ENCODE data around the gene PLSCR4. TPM values are rescaled to one million over a fixed set of nuclear protein-coding genes. Genes with fewer than 3 reads are reported as not detected.

Gene PLSCR4
- total RNA-seq, 1 donor from 2014 or later = not detected

GRCh38 chr3:146177519-146177918 is 73.4 kb downstream of the PLSCR4 start:
- no peaks in the 10 kb centered on the region for H3K4me1 Mint-ChIP-seq (ENCODE audit: low read depth)
- no peak for DNase-seq (ENCODE audit: low spot score)
- H3K4me3 Mint-ChIP-seq (ENCODE audit: low read depth) = no peak overlapping the region
- H3K9me3 Mint-ChIP-seq = no peaks in the 10 kb centered on the region
- H3K27ac Mint-ChIP-seq = no peak overlapping the region
- intact Hi-C loops (cut with micrococcal nuclease) = no loop called here
- no peaks in the 10 kb centered on the region for H3K27me3 Mint-ChIP-seq (ENCODE audit: low read depth)
- no peaks in the 10 kb centered on the region for H3K36me3 Mint-ChIP-seq (ENCODE audit: low read depth)

- no peaks in the 10 kb centered on the region for H3K36me3 Mint-ChIP-seq (ENCODE audit: low read depth)
- no peaks in the 10 kb centered on the region for H3K9me3 Mint-ChIP-seq
- no peak overlapping the region for H3K27ac Mint-ChIP-seq
- no peak overlapping the region for H3K4me3 Mint-ChIP-seq (ENCODE audit: low read depth)
- no peak for DNase-seq (ENCODE audit: low spot score)
- H3K27me3 Mint-ChIP-seq (ENCODE audit: low read depth) = no peaks in the 10 kb centered on the region
- no peaks in the 10 kb centered on the region for H3K4me1 Mint-ChIP-seq (ENCODE audit: low read depth)
- intact Hi-C loops (cut with micrococcal nuclease) = no loop called here
Observed at GRCh38 chr3:146177072-146177471, 73.8 kb downstream of the PLSCR4 start.

- Mint-ChIP-seq H3K4me1 (ENCODE audit: low read depth) (no peaks in the 10 kb centered on the region), H3K27ac (no peak overlapping the region), H3K27me3 (ENCODE audit: low read depth) (peaks cover 2% of the 10 kb centered on the region), H3K4me3 (ENCODE audit: low read depth) (no peak overlapping the region), H3K9me3 (no peaks in the 10 kb centered on the region), H3K36me3 (ENCODE audit: low read depth) (no peaks in the 10 kb centered on the region)
- DNase-seq (ENCODE audit: low spot score) = no peak
- intact Hi-C loops (cut with micrococcal nuclease) = no loop called here
Observed at GRCh38 chr3:146172586-146172985, 78.3 kb downstream of the PLSCR4 start.

GRCh38 chr3:146170591-146170990 is 80.3 kb downstream of the PLSCR4 start:
- no peak overlapping the region for H3K4me3 Mint-ChIP-seq (ENCODE audit: low read depth)
- peaks cover 2% of the 10 kb centered on the region for H3K27me3 Mint-ChIP-seq (ENCODE audit: low read depth)
- no peak overlapping the region for H3K27ac Mint-ChIP-seq
- no peaks in the 10 kb centered on the region for H3K4me1 Mint-ChIP-seq (ENCODE audit: low read depth)
- H3K9me3 Mint-ChIP-seq = no peaks in the 10 kb centered on the region
- intact Hi-C loops (cut with micrococcal nuclease) = no loop called here
- no peak for DNase-seq (ENCODE audit: low spot score)
- H3K36me3 Mint-ChIP-seq (ENCODE audit: low read depth) = no peaks in the 10 kb centered on the region

GRCh38 chr3:146169891-146170290 is 81.0 kb downstream of the PLSCR4 start:
- H3K4me1 Mint-ChIP-seq (ENCODE audit: low read depth) = no peaks in the 10 kb centered on the region
- no peak overlapping the region for H3K4me3 Mint-ChIP-seq (ENCODE audit: low read depth)
- intact Hi-C loops (cut with micrococcal nuclease) = no loop called here

GRCh38 chr3:146166826-146167225 is 84.1 kb downstream of the PLSCR4 start:
- DNase-seq (ENCODE audit: low spot score) = no peak
- Mint-ChIP-seq H3K36me3 (ENCODE audit: low read depth) (no peaks in the 10 kb centered on the region), H3K4me1 (ENCODE audit: low read depth) (peaks cover 4% of the 10 kb centered on the region), H3K27me3 (ENCODE audit: low read depth) (peaks cover 31% of the 10 kb centered on the region), H3K4me3 (ENCODE audit: low read depth) (no peak overlapping the region), H3K27ac (no peak overlapping the region), H3K9me3 (no peaks in the 10 kb centered on the region)
- intact Hi-C loops (cut with micrococcal nuclease) = no loop called here

More at GRCh38 chr3:146169891-146170290, 81.0 kb downstream of the PLSCR4 start:
- no peaks in the 10 kb centered on the region for H3K9me3 Mint-ChIP-seq
- peaks cover 8% of the 10 kb centered on the region for H3K27me3 Mint-ChIP-seq (ENCODE audit: low read depth)
- no peak for DNase-seq (ENCODE audit: low spot score)
- H3K27ac Mint-ChIP-seq = no peak overlapping the region
- no peaks in the 10 kb centered on the region for H3K36me3 Mint-ChIP-seq (ENCODE audit: low read depth)

- H3K4me1 Mint-ChIP-seq (ENCODE audit: low read depth) = peaks cover 7% of the 10 kb centered on the region
Observed at GRCh38 chr3:146166415-146166821, 84.5 kb downstream of the PLSCR4 start.

GRCh38 chr3:146165877-146166276 is 85.0 kb downstream of the PLSCR4 start:
- Mint-ChIP-seq H3K27ac (no peak overlapping the region), H3K4me3 (ENCODE audit: low read depth) (no peak overlapping the region), H3K4me1 (ENCODE audit: low read depth) (peaks cover 7% of the 10 kb centered on the region), H3K36me3 (ENCODE audit: low read depth) (no peaks in the 10 kb centered on the region), H3K9me3 (no peaks in the 10 kb centered on the region), H3K27me3 (ENCODE audit: low read depth) (peaks cover 36% of the 10 kb centered on the region)
- no peak for DNase-seq (ENCODE audit: low spot score)
- intact Hi-C loops (cut with micrococcal nuclease) = no loop called here

More at GRCh38 chr3:146166415-146166821, 84.5 kb downstream of the PLSCR4 start:
- Mint-ChIP-seq H3K36me3 (ENCODE audit: low read depth) (no peaks in the 10 kb centered on the region), H3K4me3 (ENCODE audit: low read depth) (no peak overlapping the region), H3K27ac (no peak overlapping the region), H3K27me3 (ENCODE audit: low read depth) (peaks cover 35% of the 10 kb centered on the region), H3K9me3 (no peaks in the 10 kb centered on the region)
- DNase-seq (ENCODE audit: low spot score) = no peak
- intact Hi-C loops (cut with micrococcal nuclease) = no loop called here

GRCh38 chr3:146164971-146165769 is 85.7 kb downstream of the PLSCR4 start:
- Mint-ChIP-seq H3K36me3 (ENCODE audit: low read depth) (no peaks in the 10 kb centered on the region), H3K4me1 (ENCODE audit: low read depth) (peaks cover 10% of the 10 kb centered on the region), H3K9me3 (no peaks in the 10 kb centered on the region), H3K27ac (no peak overlapping the region), H3K4me3 (ENCODE audit: low read depth) (no peak overlapping the region), H3K27me3 (ENCODE audit: low read depth) (peaks cover 40% of the 10 kb centered on the region)
- intact Hi-C loops (cut with micrococcal nuclease) = loop anchor here (5.0 kb wide), 1 partner anchor 387 kb away; no protein-coding TSS in a partner anchor
- no peak for DNase-seq (ENCODE audit: low spot score)

- no peak overlapping the region for H3K4me3 Mint-ChIP-seq (ENCODE audit: low read depth)
- no peaks in the 10 kb centered on the region for H3K36me3 Mint-ChIP-seq (ENCODE audit: low read depth)
- H3K9me3 Mint-ChIP-seq = no peaks in the 10 kb centered on the region
- DNase-seq (ENCODE audit: low spot score) = no peak
- H3K4me1 Mint-ChIP-seq (ENCODE audit: low read depth) = peaks cover 14% of the 10 kb centered on the region
- H3K27me3 Mint-ChIP-seq (ENCODE audit: low read depth) = peaks cover 46% of the 10 kb centered on the region
- intact Hi-C loops (cut with micrococcal nuclease) = loop anchor here (5.0 kb wide), 1 partner anchor 388 kb away; no protein-coding TSS in a partner anchor
- no peak overlapping the region for H3K27ac Mint-ChIP-seq
Observed at GRCh38 chr3:146164506-146164905, 86.4 kb downstream of the PLSCR4 start.

GRCh38 chr3:146164071-146164470 is 86.8 kb downstream of the PLSCR4 start:
- intact Hi-C loops (cut with micrococcal nuclease) = loop anchor here (5.0 kb wide), 1 partner anchor 388 kb away; no protein-coding TSS in a partner anchor
- DNase-seq (ENCODE audit: low spot score) = no peak
- H3K27me3 Mint-ChIP-seq (ENCODE audit: low read depth) = peaks cover 49% of the 10 kb centered on the region
- H3K9me3 Mint-ChIP-seq = no peaks in the 10 kb centered on the region
- no peaks in the 10 kb centered on the region for H3K36me3 Mint-ChIP-seq (ENCODE audit: low read depth)
- H3K27ac Mint-ChIP-seq = no peak overlapping the region
- H3K4me3 Mint-ChIP-seq (ENCODE audit: low read depth) = no peak overlapping the region
- peaks cover 14% of the 10 kb centered on the region for H3K4me1 Mint-ChIP-seq (ENCODE audit: low read depth)

GRCh38 chr3:146163584-146163983 is 87.3 kb downstream of the PLSCR4 start:
- Mint-ChIP-seq H3K27me3 (ENCODE audit: low read depth) (peaks cover 53% of the 10 kb centered on the region), H3K4me1 (ENCODE audit: low read depth) (peaks cover 14% of the 10 kb centered on the region), H3K9me3 (no peaks in the 10 kb centered on the region), H3K4me3 (ENCODE audit: low read depth) (no peak overlapping the region), H3K27ac (no peak overlapping the region), H3K36me3 (ENCODE audit: low read depth) (no peaks in the 10 kb centered on the region)
- intact Hi-C loops (cut with micrococcal nuclease) = loop anchor here (5.0 kb wide), 1 partner anchor 389 kb away; no protein-coding TSS in a partner anchor
- no peak for DNase-seq (ENCODE audit: low spot score)

GRCh38 chr3:146162561-146162960 is 88.3 kb downstream of the PLSCR4 start:
- Mint-ChIP-seq H3K27ac (no peak overlapping the region), H3K36me3 (ENCODE audit: low read depth) (no peaks in the 10 kb centered on the region), H3K9me3 (no peaks in the 10 kb centered on the region), H3K27me3 (ENCODE audit: low read depth) (peaks cover 59% of the 10 kb centered on the region), H3K4me1 (ENCODE audit: low read depth) (peaks cover 14% of the 10 kb centered on the region), H3K4me3 (ENCODE audit: low read depth) (no peak overlapping the region)
- intact Hi-C loops (cut with micrococcal nuclease) = loop anchor here (5.0 kb wide), 1 partner anchor 390 kb away; no protein-coding TSS in a partner anchor
- no peak for DNase-seq (ENCODE audit: low spot score)
